SJSA1 (cell line): ENCODE results near the gene SETD2. TPM values are rescaled to one million over a fixed set of nuclear protein-coding genes. Genes with fewer than 3 reads are reported as not detected.
"Not testable (repeated sequence)": the region's sequence is repeated elsewhere in the genome, so short reads cannot be mapped to it uniquely, and the experiment has no call there.

Experiments
- DNase-seq, 2 experiments: peaks; one replicate each; pipeline ENCODE4 v3.0.0-alpha.2; 2015 to 2020; ENCODE audit warnings: low spot score in 2 of 2, low read depth in 1 of 2
- H3K27ac ChIP-seq: fragments of 250-450 bp; sonication (Bioruptor Pico); 2 replicates; pipeline ENCODE4 v1.5.1; 2020; ENCODE audit warnings: mild to moderate bottlenecking, moderate library complexity
- H3K27me3 ChIP-seq: fragments of 250-450 bp; sonication (Bioruptor Pico); replicated peaks from 2 replicates; pipeline ENCODE4 v1.5.1; 2020; ENCODE audit warnings: mild to moderate bottlenecking, moderate library complexity
- H3K36me3 ChIP-seq: fragments of 250-450 bp; sonication (Bioruptor Pico); 2 replicates; pipeline ENCODE4 v1.5.1; 2020; ENCODE audit warnings: mild to moderate bottlenecking
- H3K4me1 ChIP-seq: fragments of 250-450 bp; sonication (Bioruptor Pico); replicated peaks from 2 replicates; pipeline ENCODE4 v1.6.1; 2021; ENCODE audit warnings: mild to moderate bottlenecking
- H3K4me3 ChIP-seq: fragments of 250-450 bp; sonication (Bioruptor Pico); 2 replicates; pipeline ENCODE4 v1.5.1; 2020; ENCODE audit warnings: mild to moderate bottlenecking
- H3K9me3 ChIP-seq: fragments of 250-450 bp; sonication (Bioruptor Pico); replicated peaks from 2 replicates; pipeline ENCODE4 v1.5.1; 2020; ENCODE audit warnings: mild to moderate bottlenecking
- total RNA-seq: library from RNA; depleted of rRNA; stranded (reverse); fragments of >200 nt; shearing (Covaris generic); gene quantifications from 2 replicates; pipeline ENCODE4 v1.2.3, GENCODE V29; 2014

The SETD2 gene
- total RNA-seq, 1 experiment from 2014 or later: 22.7 TPM

DNA sequence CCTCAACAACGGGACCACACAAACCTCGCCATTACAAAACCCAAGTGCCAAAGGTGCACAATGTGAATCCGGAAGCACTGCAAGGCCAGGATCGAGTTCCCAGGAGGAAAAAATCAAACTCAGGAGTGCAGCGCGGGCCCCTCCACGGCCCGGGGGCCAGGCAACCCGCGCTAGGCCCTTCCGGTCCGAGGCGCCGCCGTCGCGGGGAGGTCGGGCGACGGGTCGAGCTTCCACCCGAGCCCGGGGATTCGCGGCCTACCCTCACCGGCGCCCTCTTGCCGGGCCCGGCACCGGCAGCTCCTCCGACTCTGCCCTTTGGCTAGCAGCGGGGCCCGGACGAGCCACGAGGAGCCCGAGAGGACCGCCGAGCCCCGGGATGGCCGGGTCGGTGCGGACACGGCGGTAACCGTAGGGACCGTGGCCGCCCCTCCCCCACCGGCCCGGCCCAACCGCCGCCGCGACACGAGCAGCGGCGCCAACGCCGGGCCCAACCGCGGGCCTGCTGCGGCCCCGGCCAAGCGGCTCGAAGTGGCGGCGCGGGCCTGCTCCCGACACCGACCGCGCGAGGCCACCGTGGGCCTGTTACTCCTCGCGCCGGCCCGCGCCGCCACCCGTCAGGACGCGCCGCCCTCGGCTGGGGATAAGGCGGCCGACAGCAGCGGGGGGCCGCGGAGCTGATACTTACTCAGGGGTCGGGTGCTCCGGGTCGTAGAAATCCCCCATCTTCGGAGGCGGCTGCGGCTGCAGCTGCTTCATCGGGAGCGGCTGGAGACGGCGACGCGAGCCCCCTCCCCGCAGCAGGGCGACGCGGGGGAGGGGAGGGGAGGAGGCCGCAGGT is 525 bp downstream of the SETD2 start:
- peak overlapping the region; percentile 92 for H3K27ac ChIP-seq
- H3K4me1 ChIP-seq: peaks cover 14% of the 10 kb centered on the region
- peak; percentile 43 to 70 for DNase-seq
- H3K4me3 ChIP-seq: peak overlapping the region; percentile 100
- H3K36me3 ChIP-seq: peaks cover 34% of the 10 kb centered on the region
- H3K9me3 ChIP-seq: no peaks in the 10 kb centered on the region
- no peaks in the 10 kb centered on the region for H3K27me3 ChIP-seq

GRCh38 chr3:47162697-47163168 is 1.2 kb downstream of the SETD2 start:
- Histone ChIP-seq H3K9me3 (no peaks in the 10 kb centered on the region), H3K4me3 (peak overlapping the region; percentile 100), H3K27ac (peak overlapping the region; percentile 92), H3K4me1 (peaks cover 14% of the 10 kb centered on the region), H3K36me3 (peaks cover 37% of the 10 kb centered on the region), H3K27me3 (no peaks in the 10 kb centered on the region)
- DNase-seq: no peak

DNA sequence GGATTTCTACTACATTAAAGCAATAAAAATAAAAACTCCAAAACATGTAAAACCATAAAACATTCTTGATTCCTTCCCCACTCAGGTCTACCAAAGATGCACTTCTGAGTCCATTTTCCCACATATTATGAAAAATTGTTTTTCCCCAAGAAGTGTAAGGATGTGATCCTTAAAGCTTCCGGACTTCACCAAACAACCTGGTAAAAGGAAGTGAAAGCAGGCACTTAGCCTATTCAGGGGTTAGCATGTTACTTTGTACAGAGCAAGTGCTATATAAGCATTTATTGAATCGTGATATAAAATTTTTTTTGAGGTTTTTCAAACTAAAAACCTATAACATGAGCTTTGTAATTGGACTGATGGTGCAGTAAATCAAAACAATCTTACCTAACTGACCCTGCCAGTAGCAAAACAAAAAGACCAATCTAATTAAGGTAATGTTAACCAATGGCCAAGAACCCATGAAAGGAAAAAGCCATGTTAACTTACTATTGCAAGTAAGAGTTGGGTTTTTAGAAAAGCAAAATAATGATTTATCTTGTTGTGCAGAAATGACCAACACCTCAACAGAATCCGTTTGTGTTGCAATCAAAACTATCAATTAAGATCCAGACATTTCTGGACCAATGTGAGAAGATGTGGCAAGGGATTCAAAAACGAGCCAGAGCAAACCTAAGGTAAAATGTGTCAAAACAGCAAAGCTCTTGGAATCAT is 1.8 kb downstream of the SETD2 start:
- H3K4me3 ChIP-seq: peak overlapping the region; percentile 100
- DNase-seq: no peak
- no peaks in the 10 kb centered on the region for H3K27me3 ChIP-seq
- H3K4me1 ChIP-seq: peaks cover 14% of the 10 kb centered on the region
- no peak overlapping the region for H3K27ac ChIP-seq
- no peaks in the 10 kb centered on the region for H3K9me3 ChIP-seq
- peaks cover 37% of the 10 kb centered on the region for H3K36me3 ChIP-seq

- Histone ChIP-seq H3K36me3 (peaks cover 40% of the 10 kb centered on the region), H3K27ac (no peak overlapping the region), H3K9me3 (no peaks in the 10 kb centered on the region), H3K27me3 (no peaks in the 10 kb centered on the region), H3K4me1 (peaks cover 9% of the 10 kb centered on the region), H3K4me3 (no peak overlapping the region)
- DNase-seq: no peak
These were observed 4.1 kb downstream of the SETD2 start for GRCh38 chr3:47159820-47160219.

- Histone ChIP-seq H3K4me3 (no peak overlapping the region), H3K27ac (no peak overlapping the region), H3K4me1 (peaks cover 9% of the 10 kb centered on the region), H3K36me3 (peaks cover 30% of the 10 kb centered on the region), H3K9me3 (no peaks in the 10 kb centered on the region), H3K27me3 (no peaks in the 10 kb centered on the region)
- no peak for DNase-seq
These were observed 5.7 kb downstream of the SETD2 start for GRCh38 chr3:47158208-47158607.

- Histone ChIP-seq H3K27ac (no peak overlapping the region), H3K36me3 (peaks cover 15% of the 10 kb centered on the region), H3K4me3 (no peak overlapping the region), H3K9me3 (no peaks in the 10 kb centered on the region), H3K4me1 (no peaks in the 10 kb centered on the region; the same call in 1 of the 2 replicates), H3K27me3 (no peaks in the 10 kb centered on the region)
- no peak for DNase-seq
These were observed 7.5 kb downstream of the SETD2 start for GRCh38 chr3:47156396-47156795.

GRCh38 chr3:47152578-47152977 is 11.3 kb downstream of the SETD2 start:
- Histone ChIP-seq H3K36me3 (0 out of 2 replicates have a peak, but pooled peaks cover 4% of the 10 kb centered on the region), H3K27me3 (no peaks in the 10 kb centered on the region), H3K4me1 (no peaks in the 10 kb centered on the region), H3K27ac (no peak overlapping the region), H3K4me3 (no peak overlapping the region), H3K9me3 (no peaks in the 10 kb centered on the region)
- DNase-seq: peak in 1 of 2 experiments; percentile 6

GRCh38 chr3:47151836-47152235 is 12.1 kb downstream of the SETD2 start:
- Histone ChIP-seq H3K4me3 (no peak overlapping the region), H3K9me3 (no peaks in the 10 kb centered on the region), H3K27me3 (no peaks in the 10 kb centered on the region), H3K36me3 (0 out of 2 replicates have a peak, but pooled peaks cover 4% of the 10 kb centered on the region), H3K27ac (no peak overlapping the region), H3K4me1 (no peaks in the 10 kb centered on the region)
- DNase-seq: no peak

- Histone ChIP-seq H3K27ac (no peak overlapping the region), H3K36me3 (no peaks in the 10 kb centered on the region), H3K4me1 (no peaks in the 10 kb centered on the region), H3K4me3 (no peak overlapping the region), H3K27me3 (no peaks in the 10 kb centered on the region), H3K9me3 (no peaks in the 10 kb centered on the region)
- DNase-seq: no peak
These were observed 14.5 kb downstream of the SETD2 start for GRCh38 chr3:47149339-47149933.

- H3K27ac ChIP-seq: no peak overlapping the region
- H3K36me3 ChIP-seq: peaks cover 3% of the 10 kb centered on the region; the same call in 1 of the 2 replicates
- peaks cover 8% of the 10 kb centered on the region for H3K4me1 ChIP-seq
- H3K4me3 ChIP-seq: no peak overlapping the region
- H3K27me3 ChIP-seq: no peaks in the 10 kb centered on the region
- no peaks in the 10 kb centered on the region for H3K9me3 ChIP-seq
- no peak for DNase-seq
These were observed 18.6 kb downstream of the SETD2 start for GRCh38 chr3:47145272-47145671.

GRCh38 chr3:47143068-47143467 is 20.8 kb downstream of the SETD2 start:
- Histone ChIP-seq H3K9me3 (no peaks in the 10 kb centered on the region), H3K4me1 (peaks cover 8% of the 10 kb centered on the region)

GRCh38 chr3:47142536-47142935 is 21.4 kb downstream of the SETD2 start:
- H3K9me3 ChIP-seq, H3K4me3 ChIP-seq, DNase-seq, H3K27me3 ChIP-seq, H3K36me3 ChIP-seq, H3K27ac ChIP-seq, H3K4me1 ChIP-seq: not testable (repeated sequence)

More at GRCh38 chr3:47143068-47143467, 20.8 kb downstream of the SETD2 start:
- no peak overlapping the region for H3K27ac ChIP-seq
- DNase-seq: no peak
- H3K36me3 ChIP-seq: peaks cover 3% of the 10 kb centered on the region; the same call in 1 of the 2 replicates
- no peaks in the 10 kb centered on the region for H3K27me3 ChIP-seq
- no peak overlapping the region for H3K4me3 ChIP-seq

DNA sequence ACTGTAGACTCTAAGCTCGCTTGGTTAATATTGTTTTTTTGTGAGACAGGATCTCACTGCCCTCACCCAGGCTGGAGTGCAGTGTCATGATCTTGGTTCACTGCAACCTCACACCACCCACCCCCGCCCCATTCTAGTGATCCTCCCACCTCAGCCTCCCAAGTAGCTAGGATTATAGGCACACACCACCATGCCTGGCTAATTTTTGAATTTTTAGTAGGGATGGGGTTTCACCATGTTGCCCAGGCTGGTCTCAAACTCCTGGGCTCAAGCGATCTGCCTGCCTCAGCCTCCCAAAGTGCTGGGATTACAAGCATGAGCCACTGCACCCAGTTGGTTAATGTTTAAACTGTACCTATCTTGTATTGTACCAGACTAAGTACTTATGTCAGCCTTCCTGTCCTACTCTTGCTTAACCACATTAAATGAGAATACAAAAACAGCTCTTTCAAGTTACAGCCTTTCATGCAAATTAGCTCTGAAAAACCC is 22.9 kb downstream of the SETD2 start:
- not testable (repeated sequence) for H3K27me3 ChIP-seq, H3K27ac ChIP-seq, H3K4me3 ChIP-seq, H3K4me1 ChIP-seq, H3K9me3 ChIP-seq, H3K36me3 ChIP-seq, DNase-seq
